H1 (cell line): ENCODE data around the gene TMEM114. TPM values are rescaled to one million over a fixed set of nuclear protein-coding genes. Genes with fewer than 3 reads are reported as not detected.

Experiments
- CTCF ChIA-PET: fragments of 300-600 bp; sonication (Branson Sonifier 250); formaldehyde crosslinking; loops from one replicate; lab custom pipeline; 2021; ENCODE audit not compliant: partially characterized antibody; lab: Charles Lee
- POLR2A ChIA-PET: fragments of 300-600 bp; sonication (Branson Sonifier 250); formaldehyde crosslinking; loops from one replicate; lab custom pipeline; 2021; ENCODE audit warnings: inconsistent platforms; ENCODE audit not compliant: partially characterized antibody; lab: Charles Lee
- DNase-seq, 2 experiments: peaks; one replicate each; pipeline versions ENCODE4 v3.0.0 to v3.0.0-alpha.2; 2010 to 2022; ENCODE audit warnings: low spot score in 2 of 2, low read depth in 1 of 2, mixed read lengths in 1 of 2
- FAIRE-seq: peaks from 2 replicates; lab custom pipeline; 2011; peaks lifted over from hg19 to GRCh38; lab: Jason Lieb, UNC
- H2AFZ ChIP-seq: 2 replicates; pipeline ENCODE4 v1.8.1; 2012; ENCODE audit warnings: low read length, inconsistent platforms
- H2AK5ac ChIP-seq: 2 replicates; pipeline ENCODE4 v1.6.1; 2013; ENCODE audit warnings: low read depth, low read length
- H2BK120ac ChIP-seq: replicated peaks from 2 replicates; pipeline ENCODE3; 2013; ENCODE audit warnings: low read depth, low read length, inconsistent platforms
- H2BK12ac ChIP-seq: 2 replicates; pipeline ENCODE4 v1.6.1; 2013; ENCODE audit warnings: low read depth, low read length
- H2BK15ac ChIP-seq: 2 replicates; pipeline ENCODE4 v1.6.1; 2013; ENCODE audit warnings: low read length
- H2BK20ac ChIP-seq: 2 replicates; pipeline ENCODE4 v1.6.1; 2013; ENCODE audit warnings: low read length
- H2BK5ac ChIP-seq: 2 replicates; pipeline ENCODE4 v1.6.1; 2013; ENCODE audit warnings: low read depth, low read length
- H3K14ac ChIP-seq: 2 replicates; pipeline ENCODE4 v1.6.1; 2013; ENCODE audit warnings: inconsistent platforms; ENCODE audit not compliant: insufficient read length
- H3K18ac ChIP-seq: 2 replicates; pipeline ENCODE4 v1.6.1; 2013; ENCODE audit warnings: low read length; ENCODE audit errors: extremely low read depth
- H3K23ac ChIP-seq: 2 replicates; pipeline ENCODE4 v1.6.1; 2013; ENCODE audit warnings: inconsistent platforms; ENCODE audit not compliant: insufficient read length
- H3K23me2 ChIP-seq: 2 replicates; pipeline ENCODE4 v1.6.1; 2013; ENCODE audit warnings: low read depth, low read length
- H3K27ac ChIP-seq: 2 replicates; pipeline ENCODE4 v1.6.1; 2011; ENCODE audit warnings: low read depth, low read length, inconsistent platforms
- H3K27me3 ChIP-seq, 4 experiments: replicated peaks in 1 of 4; 1 replicate in 1 of 4; 2 replicates in 3 of 4; pipeline versions ENCODE4 v1.6.1 to v1.8.1; 2011 to 2013; ENCODE audit warnings: low read length in 3 of 4, mild to moderate bottlenecking in 3 of 4, inconsistent platforms in 2 of 4, mixed read lengths in 2 of 4, moderate library complexity in 1 of 4; ENCODE audit not compliant: control insufficient read depth in 3 of 4, insufficient read depth in 3 of 4; ENCODE audit errors: extremely low read depth in 1 of 4
- H3K36me3 ChIP-seq, 4 experiments: 2 replicates each; pipeline versions ENCODE4 v1.6.1 to v1.8.1; 2011 to 2013; ENCODE audit warnings: mild to moderate bottlenecking in 4 of 4, low read length in 3 of 4, moderate library complexity in 2 of 4, control low read depth in 1 of 4, inconsistent platforms in 1 of 4; ENCODE audit not compliant: insufficient read depth in 4 of 4, control insufficient read depth in 2 of 4
- H3K4ac ChIP-seq: replicated peaks from 2 replicates; pipeline ENCODE3; 2013; ENCODE audit warnings: low read length, low read depth, mixed read lengths, inconsistent platforms; ENCODE audit not compliant: insufficient read length
- H3K4me1 ChIP-seq, 4 experiments: replicated peaks in 1 of 4; 1 replicate in 1 of 4; 2 replicates in 3 of 4; pipeline versions ENCODE4 v1.6.1 to v1.8.1; 2011 to 2013; ENCODE audit warnings: low read length in 3 of 4, inconsistent platforms in 2 of 4, mixed read lengths in 1 of 4; ENCODE audit not compliant: insufficient read depth in 4 of 4, control insufficient read depth in 3 of 4
- H3K4me2 ChIP-seq, 2 experiments: 2 replicates each; pipeline versions ENCODE4 v1.6.1 to v1.8.1; 2011 to 2013; ENCODE audit warnings: low read depth in 2 of 2, low read length in 2 of 2, control low read depth in 1 of 2, inconsistent platforms in 1 of 2, mild to moderate bottlenecking in 1 of 2; ENCODE audit not compliant: insufficient read depth in 1 of 2
- H3K4me3 ChIP-seq, 4 experiments: fragments of 200-600, 300-600 bp in 1 of 4; sonication (generic), shearing (Covaris generic), sonication (Bioruptor Twin) in 1 of 4; 2 replicates each; pipeline versions ENCODE4 v1.5.1 to v1.8.1; 2011 to 2016; ENCODE audit warnings: low read length in 4 of 4, low read depth in 3 of 4, control low read depth in 2 of 4, inconsistent platforms in 2 of 4, mild to moderate bottlenecking in 2 of 4, mixed read lengths in 1 of 4, moderate library complexity in 1 of 4; ENCODE audit not compliant: insufficient read depth in 2 of 4; ENCODE audit errors: extremely low read depth in 1 of 4
- H3K56ac ChIP-seq: replicated peaks from 2 replicates; pipeline ENCODE3; 2013; ENCODE audit warnings: low read depth, mild to moderate bottlenecking, mixed read lengths, low read length, inconsistent platforms; ENCODE audit not compliant: insufficient read length
- H3K79me1 ChIP-seq: 2 replicates; pipeline ENCODE4 v1.6.1; 2013; ENCODE audit warnings: low read depth, low read length, control low read depth
- H3K79me2 ChIP-seq, 2 experiments: 2 replicates each; pipeline versions ENCODE4 v1.6.1 to v1.8.1; 2012 to 2013; ENCODE audit warnings: low read length in 2 of 2, mild to moderate bottlenecking in 2 of 2, inconsistent platforms in 1 of 2; ENCODE audit not compliant: insufficient read depth in 2 of 2, control insufficient read depth in 1 of 2
- H3K9ac ChIP-seq, 4 experiments: replicated peaks in 1 of 4; 1 replicate in 1 of 4; 2 replicates in 3 of 4; pipeline versions ENCODE4 v1.6.1 to v1.8.1; 2011 to 2013; ENCODE audit warnings: low read depth in 3 of 4, low read length in 3 of 4, control low read depth in 2 of 4, mild to moderate bottlenecking in 2 of 4, moderate library complexity in 2 of 4, inconsistent platforms in 1 of 4; ENCODE audit errors: extremely low read depth in 1 of 4
- H3K9me3 ChIP-seq, 2 experiments: 2 replicates each; pipeline versions ENCODE4 v1.6.1 to v1.8.1; 2012 to 2013; ENCODE audit warnings: mild to moderate bottlenecking in 2 of 2, moderate library complexity in 2 of 2, control low read depth in 1 of 2, inconsistent platforms in 1 of 2, low read depth in 1 of 2, low read length in 1 of 2, mixed read lengths in 1 of 2; ENCODE audit not compliant: insufficient read depth in 2 of 2
- H4K20me1 ChIP-seq, 2 experiments: replicated peaks in 1 of 2; 2 replicates each; pipeline versions ENCODE3 to v1.8.1; 2011 to 2013; ENCODE audit warnings: inconsistent platforms in 2 of 2, low read length in 2 of 2, mild to moderate bottlenecking in 1 of 2; ENCODE audit not compliant: insufficient read depth in 2 of 2, control insufficient read depth in 1 of 2
- H4K5ac ChIP-seq: 2 replicates; pipeline ENCODE4 v1.6.1; 2013; ENCODE audit warnings: low read length, low read depth, mixed read lengths, inconsistent platforms; ENCODE audit not compliant: insufficient read length
- H4K8ac ChIP-seq: 2 replicates; pipeline ENCODE4 v1.8.0; 2013; ENCODE audit warnings: mild to moderate bottlenecking, moderate library complexity, low read length, inconsistent platforms; ENCODE audit not compliant: insufficient read depth; ENCODE audit errors: extremely low read depth
- H4K91ac ChIP-seq: replicated peaks from 2 replicates; pipeline ENCODE3; 2013; ENCODE audit warnings: low read length, mixed read lengths, inconsistent platforms; ENCODE audit not compliant: insufficient read length
- ATF3 ChIP-seq: IDR thresholded peaks from 2 replicates; pipeline ENCODE4 v1.6.1; 2011; ENCODE audit warnings: low read depth, mild to moderate bottlenecking, low read length; ENCODE audit not compliant: insufficient read depth
- CBX8 ChIP-seq: fragments of 300-800, 300-1000 bp; sonication (generic); IDR thresholded peaks from 2 replicates; pipeline ENCODE4 v1.7.1; 2016; ENCODE audit warnings: low read depth, low read length, borderline replicate concordance
- CTBP2 ChIP-seq: IDR thresholded peaks from 2 replicates; pipeline ENCODE4 v1.7.0; 2011; ENCODE audit warnings: borderline replicate concordance, mild to moderate bottlenecking, moderate library complexity, mixed read lengths, low read length; ENCODE audit not compliant: insufficient read depth, insufficient read length
- JUND ChIP-seq: IDR thresholded peaks from 2 replicates; pipeline ENCODE4 v1.6.1; 2011; ENCODE audit warnings: mild to moderate bottlenecking, improper control_type of control experiment, low read length
- POLR2A ChIP-seq, 2 experiments: IDR thresholded peaks; 1 replicate in 1 of 2; 2 replicates in 1 of 2; pipeline ENCODE4 v1.6.1; 2011; ENCODE audit warnings: low read depth in 2 of 2, low read length in 2 of 2, mild to moderate bottlenecking in 2 of 2; ENCODE audit errors: control extremely low read depth in 1 of 2
- RAD21 ChIP-seq, 2 experiments: IDR thresholded peaks in 1 of 2; conservative IDR thresholded peaks in 1 of 2; 2 replicates each; pipeline ENCODE4 v1.6.1; 2011; ENCODE audit warnings: low read depth in 2 of 2, low read length in 2 of 2, improper control_type of control experiment in 1 of 2, inconsistent platforms in 1 of 2, mild to moderate bottlenecking in 1 of 2, moderate library complexity in 1 of 2
- WGBS, 2 experiments: shearing (Covaris generic) in 1 of 2; methylation state at CpG; one replicate each; pipeline versions ENCODE4 v1.1.6 to v1.1.7; 2013 to 2015; ENCODE audit warnings: low lambda C conversion rate in 2 of 2, mixed read lengths in 2 of 2, inconsistent platforms in 1 of 2, low coverage in 1 of 2, missing lambda C conversion rate in 1 of 2; ENCODE audit not compliant: insufficient replicate concordance in 2 of 2, insufficient coverage in 1 of 2, insufficient read length in 1 of 2; ENCODE audit errors: extremely low coverage in 1 of 2, missing lambda C conversion rate in 1 of 2; 5-methylcytosine and 5-hydroxymethylcytosine counted together
- polyA plus RNA-seq, 7 experiments: library from polyadenylated mRNA; depleted of rRNA in 3 of 7; stranded (reverse) in 5 of 7; unstranded in 2 of 7; fragments of >200 nt in 5 of 7; fragments of 200-250 nt in 2 of 7; gene quantifications; 1 replicate in 5 of 7; 2 replicates in 1 of 7; 4 replicates in 1 of 7; pipeline versions ENCODE4 v1.2.1 to v1.2.3, GENCODE V29; 2011 to 2013; ENCODE audit warnings: missing spikeins in 2 of 7, mixed read lengths in 2 of 7
- total RNA-seq: library from RNA; stranded (reverse); fragmentation: NEBNext Ultra II Directional; extraction: Animal tissue kit (Norgen Biotek cat#: 25700); gene quantifications from 2 replicates; pipeline ENCODE4 v1.2.1, GENCODE V29; 2021

TMEM114 gene
- total and polyA plus RNA-seq, 2 of the 8 experiments (the other 6 are each of a cell fraction or from before 2014, with no cell fraction given), result 1.6 to 2.9 TPM

DNA sequence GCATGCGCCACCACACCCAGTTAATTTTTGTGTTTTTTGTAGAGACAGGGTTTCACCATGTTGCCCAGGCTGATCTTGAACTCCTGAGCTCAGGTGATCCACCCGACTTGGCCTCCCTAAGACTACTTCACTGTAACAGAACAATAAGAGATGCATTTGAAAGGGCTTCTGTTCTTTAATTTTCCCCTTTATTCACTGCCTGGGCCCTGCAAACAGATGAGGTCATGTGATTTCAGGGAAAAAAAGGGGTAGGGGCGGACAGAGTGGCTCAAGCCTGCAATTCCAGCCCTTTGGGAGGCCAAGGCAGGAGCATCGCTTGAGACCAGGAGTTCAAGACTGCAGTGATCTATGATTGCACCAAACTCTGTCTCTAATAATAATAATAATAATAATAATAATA is 36.3 kb downstream of the TMEM114 start:
- no peak overlapping the region for H3K23ac ChIP-seq
- H4K8ac ChIP-seq, result no peak overlapping the region
- H2BK120ac ChIP-seq, result no peak overlapping the region
- H3K4ac ChIP-seq, result no peak overlapping the region
- no peaks in the 10 kb centered on the region for H3K79me1 ChIP-seq
- no peak overlapping the region for H4K91ac ChIP-seq
- H4K5ac ChIP-seq, result no peak overlapping the region
- POLR2A ChIA-PET, result no interaction called here
- no peak for FAIRE-seq
- no peaks in the 10 kb centered on the region for H3K9me3 ChIP-seq
- no peak overlapping the region for H2AK5ac ChIP-seq
- no peak overlapping the region for H2BK15ac ChIP-seq
- no peaks in the 10 kb centered on the region for H3K36me3 ChIP-seq
- H3K56ac ChIP-seq, result no peak overlapping the region
- no peak overlapping the region for H3K9ac ChIP-seq
- DNase-seq, result no peak
- WGBS, 2 experiments, result 67% methylated on average over 4 of the region's 4 CpGs; no CpG with 5 or more reads in 1 of the 2 experiments
- H2BK20ac ChIP-seq, result no peak overlapping the region
- TF ChIP-seq ATF3 (no peak), POLR2A (IDR thresholded peaks at IDR 0.05; ENCODE audit: control extremely low read depth in 1 of 2, low read depth in 2 of 2, low read length in 2 of 2) (no peak), CTBP2 (no peak), RAD21 (IDR thresholded peaks at IDR 0.05 in 1 of 2, conservative IDR thresholded peaks at IDR 0.05 in 1 of 2; ENCODE audit: low read depth in 2 of 2, low read length in 2 of 2) (no peak), JUND (no peak), CBX8 (no peak)
- no peaks in the 10 kb centered on the region for H3K79me2 ChIP-seq
- H3K27ac ChIP-seq, result no peak overlapping the region
- peaks cover 0 to 5% (median 3%) of the 10 kb centered on the region in 4 experiments; a peak in 6 of 7 replicates for H3K4me1 ChIP-seq
- H2BK5ac ChIP-seq, result no peak overlapping the region
- H3K4me2 ChIP-seq, result no peak overlapping the region
- no peak overlapping the region for H2BK12ac ChIP-seq
- no peak overlapping the region for H3K18ac ChIP-seq
- H4K20me1 ChIP-seq, result no peaks in the 10 kb centered on the region
- peaks cover 2% of the 10 kb centered on the region; the same call in 1 of the 2 replicates for H3K23me2 ChIP-seq
- no peak overlapping the region for H2AFZ ChIP-seq
- CTCF ChIA-PET, result interaction anchor here (1.2 to 2.0 kb wide), 2 partner anchors 13 to 101 kb away, joined by 3 to 7 read pairs; no protein-coding TSS in a partner anchor
- H3K14ac ChIP-seq, result no peak overlapping the region
- H3K27me3 ChIP-seq, result peaks cover 0 to 3% (median 2%) of the 10 kb centered on the region in 4 experiments; a peak in 5 of 7 replicates
- H3K4me3 ChIP-seq, result no peak overlapping the region
